Globus pallidus (tissue), 1 donor: ENCODE measurements around the gene RUVBL2.
"Not testable (repeated sequence)": the region's sequence is repeated elsewhere in the genome, so short reads cannot be mapped to it uniquely, and the experiment has no call there.

Experiments used
- DNase-seq: peaks from one replicate; pipeline ENCODE4 v3.0.0-alpha.2; 2015; ENCODE audit warnings: low spot score

Gene RUVBL2

GRCh38 chr19:49018388-49019241, 24.9 kb downstream of the RUVBL2 start:
- DNase-seq: not testable (repeated sequence)

- DNase-seq: no peak
These were observed 25.7 kb downstream of the RUVBL2 start for GRCh38 chr19:49019242-49019932.

- no peak for DNase-seq
These were observed 26.7 kb downstream of the RUVBL2 start for GRCh38 chr19:49020342-49020741.

DNA sequence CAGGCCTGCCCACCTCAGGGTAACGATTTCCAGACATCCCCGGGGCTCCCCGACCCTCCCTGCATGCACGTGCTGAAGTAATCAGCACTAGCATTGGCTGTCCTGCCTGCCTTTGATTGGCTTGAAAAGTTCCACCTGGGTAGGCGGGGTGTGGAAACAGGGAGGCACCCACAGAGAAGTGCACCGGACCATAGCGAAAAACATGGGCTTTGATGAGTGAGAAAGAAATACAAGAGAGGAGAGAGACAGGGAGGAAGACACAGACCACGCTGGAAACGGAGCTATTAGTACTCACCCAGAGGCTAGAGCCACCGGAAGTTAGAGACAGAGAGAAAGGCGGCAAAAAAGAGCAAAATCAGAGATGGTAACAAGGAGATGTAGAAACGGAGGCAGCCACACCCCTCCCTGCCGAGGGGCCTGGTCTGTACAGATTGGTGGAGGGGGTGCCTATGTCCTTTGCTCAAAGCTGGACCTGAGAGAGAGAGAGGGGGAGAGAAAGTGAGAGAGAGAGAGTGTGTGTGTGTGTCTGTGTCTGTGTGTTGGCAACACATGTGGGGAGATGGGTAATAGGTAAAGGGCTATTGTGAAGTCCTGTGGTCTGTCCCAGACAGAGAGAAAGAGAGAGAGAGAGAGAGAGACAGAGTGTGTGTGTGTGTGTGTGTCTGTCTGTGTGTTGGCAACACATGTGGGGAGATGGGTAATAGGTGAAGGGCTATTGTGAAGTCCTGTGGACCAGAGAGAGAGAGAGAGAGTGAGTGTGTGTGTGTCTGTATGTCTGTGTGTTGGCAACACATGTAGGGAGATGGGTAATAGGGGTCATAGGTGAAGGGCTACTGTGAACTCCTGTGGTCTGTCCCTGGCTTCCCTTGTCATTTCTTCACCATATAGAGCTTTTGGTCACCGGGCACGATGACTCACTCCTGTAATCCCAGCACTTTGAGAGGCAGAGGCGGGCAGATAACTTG, 27.5 kb downstream of the RUVBL2 start:
- DNase-seq: no peak

DNA sequence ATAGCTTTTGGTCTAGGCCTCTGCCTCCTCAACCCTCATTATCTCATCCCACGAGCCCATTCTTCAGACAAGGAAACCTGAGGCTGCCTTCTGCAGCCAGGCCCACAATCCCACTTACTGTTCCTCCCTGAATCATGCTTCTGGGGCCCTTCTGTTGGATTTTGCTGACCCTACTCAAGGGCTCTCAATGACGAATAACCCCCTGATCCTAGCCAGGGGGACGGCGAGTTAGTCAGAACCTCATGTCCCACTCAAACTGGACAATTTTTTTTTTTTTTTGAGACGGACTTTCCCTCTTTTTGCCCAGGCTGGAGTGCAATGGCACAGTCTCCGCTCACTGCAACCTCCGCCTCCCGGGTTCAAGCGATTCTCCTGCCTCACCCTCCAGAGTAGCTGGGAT, 28.4 kb downstream of the RUVBL2 start:
- DNase-seq: no peak

DNA sequence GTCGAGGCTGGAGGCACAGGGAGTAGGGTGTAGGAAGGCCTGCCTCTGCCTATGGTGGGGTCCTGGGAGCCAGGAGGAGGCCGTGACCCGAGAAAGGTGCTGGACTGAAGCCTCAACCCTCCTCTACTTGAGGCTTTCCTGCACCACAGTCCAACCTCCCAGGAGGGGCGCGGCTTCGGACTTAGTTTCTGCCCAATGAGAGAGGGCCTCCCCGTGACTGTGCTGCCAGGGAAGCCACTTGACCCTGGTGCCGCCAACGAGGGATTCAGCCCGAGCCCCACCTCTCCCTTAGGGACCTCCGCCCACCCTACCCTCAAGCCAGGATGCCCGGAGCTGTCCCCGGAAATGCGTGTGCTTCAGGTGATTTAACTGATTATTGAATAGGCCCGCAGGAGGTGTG, 30.5 kb downstream of the RUVBL2 start, which contains the start of gene CGB3:
Gene CGB3, minus strand, starts transcription at position 101 of the 400 bp plus-strand sequence. CDS start 362 bp downstream, outside the sequence.
- DNase-seq: not testable (repeated sequence)

- not testable (repeated sequence) for DNase-seq
These were observed 31.4 kb downstream of the RUVBL2 start for GRCh38 chr19:49025088-49025487.

GRCh38 chr19:49025599-49025998, 31.9 kb downstream of the RUVBL2 start:
- DNase-seq: not testable (repeated sequence)

DNA sequence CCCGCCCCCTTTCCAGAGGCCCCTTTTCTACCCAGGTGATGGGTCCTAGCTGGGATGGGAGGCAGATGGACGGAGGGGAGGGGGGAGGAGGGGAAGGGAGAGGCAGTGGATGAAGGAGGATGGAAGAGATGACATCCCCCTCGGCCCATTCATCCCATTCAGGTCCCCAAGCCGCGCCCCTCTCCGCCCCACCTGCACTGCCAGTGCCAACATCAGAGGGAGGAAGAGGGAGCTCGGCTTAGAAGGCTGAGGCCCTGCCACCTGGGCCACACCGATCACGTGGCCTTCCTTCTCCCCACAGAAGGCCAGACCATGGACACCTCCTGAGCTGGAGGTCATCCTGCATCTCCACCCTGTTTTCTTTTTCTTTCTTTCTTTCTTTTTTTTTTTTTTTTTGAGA, 35.0 kb downstream of the RUVBL2 start:
- DNase-seq: not testable (repeated sequence)

- DNase-seq: not testable (repeated sequence)
These were observed 36.1 kb downstream of the RUVBL2 start for GRCh38 chr19:49029749-49030148.

DNA sequence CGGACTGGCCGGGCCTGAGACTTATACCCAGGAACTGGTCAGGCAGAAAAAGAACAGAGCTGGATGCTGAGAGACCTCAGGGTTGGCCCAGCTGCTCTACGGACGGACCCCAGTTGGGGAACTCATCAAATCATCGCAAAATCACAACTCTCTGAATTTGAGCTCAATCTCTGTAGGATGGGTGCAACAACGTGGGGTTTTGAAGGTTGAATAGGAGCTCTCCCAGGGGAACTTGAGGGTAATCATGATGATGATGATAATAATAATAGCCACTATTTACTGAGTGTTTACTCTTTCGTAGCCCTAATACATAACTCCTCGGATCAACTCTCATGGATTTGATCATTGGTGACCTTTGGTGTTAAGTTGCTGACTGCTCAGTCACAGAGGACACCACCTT, 36.6 kb downstream of the RUVBL2 start:
- DNase-seq: not testable (repeated sequence)

GRCh38 chr19:49031642-49032301, 38.1 kb downstream of the RUVBL2 start, which contains the start of gene CGB2:
CGB2 (plus strand) TSS chr19:49031890; CDS start chr19:49032096, 206 bp downstream.
- DNase-seq: not testable (repeated sequence)

- not testable (repeated sequence) for DNase-seq
These were observed 43.1 kb downstream of the RUVBL2 start, which contains the start of gene CGB1 for GRCh38 chr19:49036815-49037214. CGB1 (minus strand) TSS chr19:49036895; CDS start chr19:49036711, 184 bp downstream.

- not testable (repeated sequence) for DNase-seq
These were observed 44.4 kb downstream of the RUVBL2 start for GRCh38 chr19:49038111-49038510.

DNA sequence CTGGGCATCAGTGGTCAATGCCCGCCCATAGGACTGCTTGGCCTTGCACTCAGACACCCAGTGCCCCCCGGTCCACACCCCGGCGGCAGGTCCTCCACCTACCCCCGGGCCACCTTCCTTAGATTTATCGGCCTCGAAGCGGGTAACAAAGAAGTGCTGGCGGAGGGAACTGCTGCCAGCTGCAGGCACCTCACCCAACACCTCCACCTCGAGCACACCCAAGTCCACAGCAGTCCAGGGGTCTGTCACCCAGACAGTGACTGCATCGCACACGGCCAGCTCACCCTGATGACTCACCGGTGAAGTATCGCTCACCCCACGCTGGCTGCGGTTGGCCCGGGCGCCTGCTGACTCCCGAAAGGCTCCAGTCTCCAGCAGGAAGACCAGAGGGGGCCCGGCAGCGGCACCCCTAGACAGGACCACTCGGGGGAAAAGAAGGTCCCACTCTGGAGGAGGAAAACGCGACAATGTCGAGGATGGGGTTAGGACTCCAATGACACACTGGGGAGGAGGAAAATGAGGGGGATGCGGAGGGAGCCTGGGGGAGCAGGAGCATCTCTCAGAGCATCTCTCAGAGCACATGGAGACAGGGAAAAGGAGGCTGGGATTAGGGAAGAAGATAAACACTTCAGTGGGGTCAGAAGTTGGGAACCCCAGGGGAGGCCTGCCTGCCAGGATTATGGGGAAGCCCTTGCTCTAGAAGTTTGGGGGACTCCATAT, 45.0 kb downstream of the RUVBL2 start:
- not testable (repeated sequence) for DNase-seq

- DNase-seq: not testable (repeated sequence)
These were observed 46.0 kb downstream of the RUVBL2 start for GRCh38 chr19:49039736-49040135.

- DNase-seq: no peak
These were observed 48.5 kb downstream of the RUVBL2 start for GRCh38 chr19:49042177-49042576.

GRCh38 chr19:49042666-49043065, 49.0 kb downstream of the RUVBL2 start:
- DNase-seq: not testable (repeated sequence)

GRCh38 chr19:49043548-49043947, 49.9 kb downstream of the RUVBL2 start, which contains the start of gene CGB5:
CGB5 (plus strand) TSS chr19:49043848; CDS start chr19:49044210, 362 bp downstream.
- not testable (repeated sequence) for DNase-seq

DNA sequence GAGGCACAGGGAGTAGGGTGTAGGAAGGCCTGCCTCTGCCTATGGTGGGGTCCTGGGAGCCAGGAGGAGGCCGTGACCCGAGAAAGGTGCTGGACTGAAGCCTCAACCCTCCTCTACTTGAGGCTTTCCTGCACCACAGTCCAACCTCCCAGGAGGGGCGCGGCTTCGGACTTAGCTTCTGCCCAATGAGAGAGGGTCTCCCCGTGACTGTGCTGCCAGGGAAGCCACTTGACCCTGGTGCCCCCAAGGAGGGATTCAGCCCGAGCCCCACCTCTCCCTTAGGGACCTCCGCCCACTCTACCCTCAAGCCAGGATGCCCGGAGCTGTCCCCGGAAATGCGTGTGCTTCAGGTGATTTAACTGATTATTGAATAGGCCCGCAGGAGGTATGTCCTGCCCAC, 55.3 kb downstream of the RUVBL2 start, which contains the start of gene CGB8:
Gene CGB8, minus strand, starts transcription at position 101 of the 400 bp plus-strand sequence. CDS start 372 bp downstream, outside the sequence.
- DNase-seq: not testable (repeated sequence)
